Osteocyte (in vitro differentiated cells): ENCODE results near the gene TAGLN. TPM values are rescaled to one million over a fixed set of nuclear protein-coding genes. Genes with fewer than 3 reads are reported as not detected.

ENCODE experiments used
- DNase-seq: peaks from one replicate; pipeline ENCODE4 v3.0.0; 2021; ENCODE audit warnings: mixed read lengths; ENCODE audit not compliant: unreplicated experiment; ENCODE audit errors: extremely low spot score
- H3K27ac Mint-ChIP-seq: one replicate; pipeline ENCODE4 v1.8.0; 2021; ENCODE audit warnings: mild to moderate bottlenecking, mixed read lengths; ENCODE audit not compliant: unreplicated experiment
- H3K27me3 Mint-ChIP-seq: one replicate; pipeline ENCODE4 v1.8.0; 2021; ENCODE audit warnings: mixed read lengths; ENCODE audit not compliant: unreplicated experiment
- H3K36me3 Mint-ChIP-seq: one replicate; pipeline ENCODE4 v1.8.0; 2021; ENCODE audit warnings: mixed read lengths; ENCODE audit not compliant: unreplicated experiment
- H3K4me1 Mint-ChIP-seq: one replicate; pipeline ENCODE4 v1.8.0; 2021; ENCODE audit warnings: mixed read lengths; ENCODE audit not compliant: unreplicated experiment
- H3K4me3 Mint-ChIP-seq: one replicate; pipeline ENCODE4 v1.8.0; 2021; ENCODE audit warnings: mild to moderate bottlenecking, moderate library complexity, mixed read lengths; ENCODE audit not compliant: unreplicated experiment
- H3K9me3 Mint-ChIP-seq: one replicate; pipeline ENCODE4 v1.8.0; 2021; ENCODE audit warnings: mixed read lengths; ENCODE audit not compliant: unreplicated experiment
- total RNA-seq: library from RNA; stranded (reverse); gene quantifications from 2 replicates; pipeline ENCODE4 v1.2.1, GENCODE V29; 2021
- TF ChIP-seq, protein P1 (sequence below): fragments of 200-600 bp; sonication (generic); IDR thresholded peaks from 2 replicates; pipeline ENCODE4 v1.5.0; 2021; ENCODE audit warnings: antibody characterized with exemption, mild to moderate bottlenecking, moderate library complexity

Gene TAGLN
- total RNA-seq, 1 donor from 2014 or later = 711 TPM

DNA sequence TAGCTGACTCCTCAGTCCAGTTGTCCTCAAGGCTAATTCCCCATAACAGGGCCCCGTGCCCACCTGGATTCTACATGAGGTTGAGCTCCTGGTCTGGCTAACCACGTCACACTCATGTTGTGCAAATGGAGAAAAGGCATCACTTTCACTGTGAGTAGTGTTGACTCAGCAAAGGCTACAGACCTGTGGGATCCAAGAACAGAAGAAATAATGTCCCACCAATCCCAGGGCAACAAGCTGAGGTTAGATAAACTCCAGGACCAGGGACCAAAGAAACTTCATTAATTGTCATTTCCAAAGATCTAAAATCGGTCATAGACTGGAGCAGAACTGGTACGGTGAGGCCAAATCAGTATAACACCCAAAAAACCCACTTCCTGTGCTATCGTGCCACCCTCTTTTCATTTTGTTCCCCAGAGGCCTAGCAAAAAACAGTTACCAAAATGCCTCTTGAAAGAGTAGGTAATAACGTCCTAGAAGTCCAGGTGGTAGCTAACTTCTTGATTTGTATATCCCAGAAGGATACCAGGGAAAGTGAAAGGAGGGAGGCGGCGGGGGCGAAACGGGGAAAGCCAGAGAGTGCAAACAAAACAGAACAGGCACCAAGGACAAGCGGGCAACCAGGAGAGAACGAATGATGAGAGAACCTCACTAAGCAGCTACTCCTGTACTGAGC is 31.3 kb downstream of the TAGLN start:
- peak overlapping the region; percentile 98 for H3K4me3 Mint-ChIP-seq
- no peaks in the 10 kb centered on the region for H3K9me3 Mint-ChIP-seq
- H3K27ac Mint-ChIP-seq = no peak overlapping the region
- no peak for DNase-seq
- peaks cover 38% of the 10 kb centered on the region for H3K4me1 Mint-ChIP-seq
- no peaks in the 10 kb centered on the region for H3K27me3 Mint-ChIP-seq
- peaks cover 12% of the 10 kb centered on the region for H3K36me3 Mint-ChIP-seq
- TF ChIP-seq, protein P1, sequence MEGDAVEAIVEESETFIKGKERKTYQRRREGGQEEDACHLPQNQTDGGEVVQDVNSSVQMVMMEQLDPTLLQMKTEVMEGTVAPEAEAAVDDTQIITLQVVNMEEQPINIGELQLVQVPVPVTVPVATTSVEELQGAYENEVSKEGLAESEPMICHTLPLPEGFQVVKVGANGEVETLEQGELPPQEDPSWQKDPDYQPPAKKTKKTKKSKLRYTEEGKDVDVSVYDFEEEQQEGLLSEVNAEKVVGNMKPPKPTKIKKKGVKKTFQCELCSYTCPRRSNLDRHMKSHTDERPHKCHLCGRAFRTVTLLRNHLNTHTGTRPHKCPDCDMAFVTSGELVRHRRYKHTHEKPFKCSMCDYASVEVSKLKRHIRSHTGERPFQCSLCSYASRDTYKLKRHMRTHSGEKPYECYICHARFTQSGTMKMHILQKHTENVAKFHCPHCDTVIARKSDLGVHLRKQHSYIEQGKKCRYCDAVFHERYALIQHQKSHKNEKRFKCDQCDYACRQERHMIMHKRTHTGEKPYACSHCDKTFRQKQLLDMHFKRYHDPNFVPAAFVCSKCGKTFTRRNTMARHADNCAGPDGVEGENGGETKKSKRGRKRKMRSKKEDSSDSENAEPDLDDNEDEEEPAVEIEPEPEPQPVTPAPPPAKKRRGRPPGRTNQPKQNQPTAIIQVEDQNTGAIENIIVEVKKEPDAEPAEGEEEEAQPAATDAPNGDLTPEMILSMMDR = no peak

DNA sequence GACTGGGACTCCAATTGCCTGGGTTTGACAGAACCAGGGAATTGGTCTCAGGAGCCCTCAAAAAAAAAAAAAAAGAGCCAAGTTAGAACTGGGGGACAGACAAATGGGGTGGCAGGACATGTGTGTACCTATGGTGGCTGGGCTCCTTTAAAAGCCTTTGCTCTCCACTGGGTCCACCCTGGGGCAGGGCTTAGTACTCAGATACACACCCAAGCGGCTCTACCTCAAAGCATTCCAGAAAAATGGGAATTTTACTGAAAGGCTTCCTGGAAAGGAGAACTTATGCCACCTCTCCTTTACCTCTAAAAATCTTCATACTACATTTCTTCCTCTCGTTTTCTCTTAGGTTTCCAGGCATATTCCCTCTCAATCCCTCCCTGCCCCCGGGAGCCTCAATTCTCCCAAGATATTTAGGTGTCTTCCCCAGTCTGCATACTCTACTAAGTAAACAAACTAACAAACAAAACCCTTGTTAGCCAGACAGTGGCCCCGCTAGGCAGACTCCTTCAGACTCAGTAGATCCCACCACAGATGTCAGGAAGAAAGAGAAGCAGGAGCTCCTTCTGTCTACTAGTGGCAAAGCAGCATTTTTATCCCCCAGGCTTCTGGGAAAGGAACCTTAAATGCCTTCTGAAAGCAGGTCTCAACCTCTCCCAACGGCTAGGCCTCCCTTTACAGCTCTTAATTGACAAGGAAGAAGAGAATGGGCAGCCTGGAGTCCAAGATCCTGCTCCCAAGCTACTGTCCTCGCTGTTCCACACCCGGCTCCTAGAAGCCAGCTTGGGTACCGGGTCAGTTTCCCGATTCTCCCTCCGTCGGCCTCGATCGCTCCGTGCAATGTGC is 32.0 kb downstream of the TAGLN start:
- peaks cover 12% of the 10 kb centered on the region for H3K36me3 Mint-ChIP-seq
- H3K4me3 Mint-ChIP-seq = peak overlapping the region; percentile 98
- H3K9me3 Mint-ChIP-seq = no peaks in the 10 kb centered on the region
- no peaks in the 10 kb centered on the region for H3K27me3 Mint-ChIP-seq
- no peak for DNase-seq
- peaks cover 37% of the 10 kb centered on the region for H3K4me1 Mint-ChIP-seq
- H3K27ac Mint-ChIP-seq = peak overlapping the region; percentile 92
- TF ChIP-seq, protein P1 = no peak

DNA sequence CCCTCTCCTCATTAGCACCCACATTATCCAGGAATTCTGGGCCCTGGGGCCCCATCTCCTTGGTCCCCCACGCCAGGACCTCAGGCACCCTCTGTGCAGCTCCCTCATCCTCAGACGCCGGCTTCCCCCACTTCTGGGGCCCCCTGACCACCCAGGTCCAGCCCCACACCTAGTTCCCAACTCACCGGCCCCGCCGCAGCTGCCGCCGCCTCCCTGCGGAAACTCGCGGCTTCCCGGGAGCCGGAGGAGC is 32.6 kb downstream of the TAGLN start, which contains the start of gene PCSK7:
Gene PCSK7 (minus strand): TSS at position 232 of the 250 bp plus-strand sequence. CDS start 2,229 bp downstream, outside the sequence.
- H3K27ac Mint-ChIP-seq = peak within 1 kb of the TSS; percentile 97
- H3K36me3 Mint-ChIP-seq = peaks cover 7% of the 10 kb centered on the region
- DNase-seq = no peak
- peak within 1 kb of the TSS; percentile 99 for H3K4me3 Mint-ChIP-seq
- TF ChIP-seq, protein P1 = no peak
- H3K27me3 Mint-ChIP-seq = no peaks in the 10 kb centered on the region
- H3K9me3 Mint-ChIP-seq = no peaks in the 10 kb centered on the region
- H3K4me1 Mint-ChIP-seq = peaks cover 35% of the 10 kb centered on the region

DNA sequence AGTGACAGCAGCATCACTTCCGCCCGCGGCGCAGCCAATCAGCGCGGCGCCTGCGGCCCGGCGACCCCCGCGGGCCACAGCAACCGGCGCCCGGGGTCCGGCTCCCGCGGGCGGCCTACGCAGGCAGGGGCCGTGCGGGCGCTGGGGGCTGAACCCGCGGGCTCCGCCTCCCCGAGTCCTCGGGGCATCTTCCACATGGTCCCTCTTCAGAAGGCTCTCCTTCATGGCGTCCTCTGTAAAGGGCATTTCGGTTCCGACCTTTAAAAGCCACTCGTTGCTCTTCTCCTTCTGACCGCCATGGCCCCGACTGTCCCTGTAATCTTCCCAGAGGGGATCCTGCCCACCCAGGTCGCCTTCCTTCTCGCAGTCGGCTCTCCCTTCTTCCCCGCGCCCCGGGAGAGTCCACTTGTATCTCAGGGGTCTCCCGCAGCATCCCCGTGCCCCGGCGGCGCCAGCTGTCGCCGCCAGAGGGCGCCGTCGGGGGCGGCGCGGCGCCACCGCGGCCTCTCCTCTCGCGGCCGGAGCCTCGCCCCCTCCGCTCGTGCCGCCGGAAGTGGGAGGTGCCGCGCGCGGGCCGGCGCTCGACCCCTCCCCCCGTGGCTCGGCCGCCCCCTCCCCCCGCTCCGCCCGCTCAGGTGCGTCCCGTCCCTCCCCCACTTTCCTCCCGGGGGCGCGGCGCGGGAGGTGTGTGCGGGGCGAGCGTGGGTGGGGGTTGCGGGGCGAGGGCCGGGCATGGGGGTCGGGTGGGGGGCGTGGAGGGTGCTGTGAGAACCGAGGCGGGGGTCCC is 33.1 kb downstream of the TAGLN start, which contains the start of gene RNF214:
Gene RNF214 (plus strand): TSS at position 580 of the 787 bp plus-strand sequence. CDS start 1,602 bp downstream, outside the sequence.
- H3K9me3 Mint-ChIP-seq = no peaks in the 10 kb centered on the region
- H3K4me3 Mint-ChIP-seq = peak within 1 kb of the TSS; percentile 99
- peaks cover 35% of the 10 kb centered on the region for H3K4me1 Mint-ChIP-seq
- H3K27me3 Mint-ChIP-seq = no peaks in the 10 kb centered on the region
- peak within 1 kb of the TSS; percentile 97 for H3K27ac Mint-ChIP-seq
- TF ChIP-seq, protein P1 = peak; percentile 95
- H3K36me3 Mint-ChIP-seq = peaks cover 3% of the 10 kb centered on the region
- DNase-seq = peak; percentile 93
